RWPE1 (cell line): ENCODE data around the gene PRRT3.

Source experiments
- CTCF ChIA-PET: fragments of 350-600 bp; sonication (Branson Sonifier 250); formaldehyde crosslinking; extraction: SDS; loops from one replicate; lab custom pipeline; 2021; lab: Yijun Ruan, JAX
- POLR2A ChIA-PET: fragments of 400-600 bp; formaldehyde crosslinking; extraction: SDS; loops from one replicate; lab custom pipeline; 2020; ENCODE audit warnings: antibody characterized with exemption; ENCODE audit not compliant: low non-redundant PET; lab: Yijun Ruan, JAX
- DNase-seq: peaks from one replicate; pipeline ENCODE4 v3.0.0; 2012; ENCODE audit warnings: low spot score
- H3K27ac ChIP-seq: fragments of 450-650 bp; 2 replicates; pipeline ENCODE4 v1.5.1; 2017
- TF ChIP-seq, protein P1 (sequence below): fragments of 450-650 bp; conservative IDR thresholded peaks from 2 replicates; pipeline ENCODE4 v1.5.1; 2017; ENCODE audit warnings: low read depth, mild to moderate bottlenecking

Gene PRRT3

DNA sequence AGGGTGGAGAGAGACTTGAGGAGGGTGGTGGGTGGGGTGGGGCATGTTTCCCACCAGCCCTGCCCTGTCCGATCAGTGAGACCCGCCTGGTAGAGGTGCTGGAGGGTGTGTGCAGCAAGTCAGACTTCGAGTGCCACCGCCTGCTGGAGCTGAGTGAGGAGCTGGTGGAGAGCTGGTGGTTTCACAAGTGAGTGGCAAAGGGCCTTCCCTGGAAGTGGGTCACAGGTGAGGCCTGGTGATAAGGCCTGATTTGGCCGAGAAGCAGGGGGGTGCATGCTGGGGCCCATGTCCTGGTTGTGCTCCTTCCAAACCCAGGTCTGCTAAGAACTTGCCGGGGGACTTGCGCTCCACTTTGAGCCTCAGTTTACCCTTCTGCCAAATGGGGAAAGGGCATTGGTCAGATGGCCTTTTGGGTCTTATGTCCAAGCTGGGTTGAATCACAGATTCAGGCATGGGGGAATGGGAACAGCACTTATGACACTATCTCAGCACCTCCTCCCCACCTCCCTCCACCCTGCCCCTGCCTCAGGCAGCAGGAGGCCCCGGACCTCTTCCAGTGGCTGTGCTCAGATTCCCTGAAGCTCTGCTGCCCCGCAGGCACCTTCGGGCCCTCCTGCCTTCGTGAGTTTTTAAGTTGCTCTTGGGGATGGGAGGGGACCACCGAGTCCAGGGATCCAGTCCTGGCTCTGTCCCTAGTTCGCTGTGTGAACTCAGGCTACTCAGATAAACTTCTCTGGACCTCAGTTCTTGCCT, 14.5 kb downstream of the PRRT3 start:
- POLR2A ChIA-PET: no interaction called here
- no peak for DNase-seq
- CTCF ChIA-PET: no interaction called here
- TF ChIP-seq, protein P1, sequence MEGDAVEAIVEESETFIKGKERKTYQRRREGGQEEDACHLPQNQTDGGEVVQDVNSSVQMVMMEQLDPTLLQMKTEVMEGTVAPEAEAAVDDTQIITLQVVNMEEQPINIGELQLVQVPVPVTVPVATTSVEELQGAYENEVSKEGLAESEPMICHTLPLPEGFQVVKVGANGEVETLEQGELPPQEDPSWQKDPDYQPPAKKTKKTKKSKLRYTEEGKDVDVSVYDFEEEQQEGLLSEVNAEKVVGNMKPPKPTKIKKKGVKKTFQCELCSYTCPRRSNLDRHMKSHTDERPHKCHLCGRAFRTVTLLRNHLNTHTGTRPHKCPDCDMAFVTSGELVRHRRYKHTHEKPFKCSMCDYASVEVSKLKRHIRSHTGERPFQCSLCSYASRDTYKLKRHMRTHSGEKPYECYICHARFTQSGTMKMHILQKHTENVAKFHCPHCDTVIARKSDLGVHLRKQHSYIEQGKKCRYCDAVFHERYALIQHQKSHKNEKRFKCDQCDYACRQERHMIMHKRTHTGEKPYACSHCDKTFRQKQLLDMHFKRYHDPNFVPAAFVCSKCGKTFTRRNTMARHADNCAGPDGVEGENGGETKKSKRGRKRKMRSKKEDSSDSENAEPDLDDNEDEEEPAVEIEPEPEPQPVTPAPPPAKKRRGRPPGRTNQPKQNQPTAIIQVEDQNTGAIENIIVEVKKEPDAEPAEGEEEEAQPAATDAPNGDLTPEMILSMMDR: no peak
- H3K27ac ChIP-seq: no peak overlapping the region

- ChIA-PET POLR2A (no interaction called here), CTCF (interaction anchor here (2.1 kb wide), 1 partner anchor 11 kb away, joined by 9 read pairs; no protein-coding TSS in a partner anchor)
- TF ChIP-seq, protein P1: no peak
- H3K27ac ChIP-seq: no peak overlapping the region
- DNase-seq: no peak
Observed at GRCh38 chr3:9935966-9936510, 16.2 kb downstream of the PRRT3 start.

DNA sequence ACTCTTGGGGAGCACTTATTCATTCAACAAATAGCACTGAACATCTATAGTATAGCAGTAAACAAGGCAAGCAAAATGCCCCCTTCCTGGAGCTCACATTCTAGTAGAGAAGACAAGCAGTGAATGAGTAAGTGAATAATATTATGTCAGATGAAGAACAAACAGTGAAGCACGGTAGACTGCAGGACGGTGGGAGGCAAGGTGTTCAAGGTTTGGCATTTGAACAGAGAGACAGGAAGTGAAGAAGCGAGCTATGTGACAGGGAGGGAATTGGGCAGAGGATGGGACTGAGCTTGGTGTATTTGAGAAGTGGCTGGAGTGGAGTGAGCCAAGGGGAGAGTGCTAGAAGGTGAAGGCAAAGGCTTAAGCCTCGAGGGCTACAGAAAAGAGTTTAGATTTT, 17.2 kb downstream of the PRRT3 start:
- CTCF ChIA-PET: interaction anchor here (0.6 to 2.1 kb wide), 2 partner anchors 12 to 107 kb away, joined by 3 to 9 read pairs; no protein-coding TSS in a partner anchor
- no peak overlapping the region for H3K27ac ChIP-seq
- no peak for DNase-seq
- POLR2A ChIA-PET: no interaction called here
- TF ChIP-seq, protein P1: no peak

DNA sequence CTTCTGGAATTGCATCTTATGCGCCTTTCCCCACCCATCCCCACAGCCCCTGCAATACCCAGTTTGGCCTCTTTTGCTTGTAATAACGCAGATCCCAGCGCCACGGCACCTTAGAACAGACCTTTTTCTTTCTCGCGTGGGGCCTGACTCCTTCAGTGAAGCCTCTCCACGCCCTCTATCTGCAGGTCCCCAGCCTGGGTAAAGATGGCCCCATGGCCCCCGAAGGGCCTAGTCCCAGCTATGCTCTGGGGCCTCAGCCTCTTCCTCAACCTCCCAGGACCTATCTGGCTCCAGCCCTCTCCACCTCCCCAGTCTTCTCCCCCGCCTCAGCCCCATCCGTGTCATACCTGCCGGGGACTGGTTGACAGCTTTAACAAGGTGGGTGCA, 18.0 kb downstream of the PRRT3 start:
- ChIA-PET CTCF (interaction anchor here (2.1 kb wide), 1 partner anchor 12 kb away, joined by 9 read pairs; no protein-coding TSS in a partner anchor), POLR2A (interaction anchor here (0.8 kb wide), 1 partner anchor 12 kb away, joined by 3 read pairs; no protein-coding TSS in a partner anchor)
- peak overlapping the region; percentile 94 for H3K27ac ChIP-seq
- no peak for DNase-seq
- TF ChIP-seq, protein P1: peak; percentile 15; the same call in 1 of the 2 replicates

GRCh38 chr3:9933561-9934234, 18.5 kb downstream of the PRRT3 start, which contains the start of gene CRELD1:
Gene CRELD1, plus strand, starts transcription at chr3:9933834. Its CDS starts 605 bp downstream, at chr3:9934439.
- TF ChIP-seq, protein P1: no peak

More at GRCh38 chr3:9933561-9934234, 18.5 kb downstream of the PRRT3 start, which contains the start of gene CRELD1:
- ChIA-PET POLR2A (interaction anchor here (0.6 to 0.8 kb wide), 3 partner anchors 8 to 95 kb away, joined by 3 to 5 read pairs (median 3); no protein-coding TSS in a partner anchor), CTCF (interaction anchor here (0.6 to 1.4 kb wide), 3 partner anchors 20 to 85 kb away, joined by 3 to 5 read pairs (median 4); partner anchors contain the start of gene JAGN1)
- peak within 1 kb of the TSS; percentile 94 for H3K27ac ChIP-seq
- DNase-seq: peak; percentile 85
